CD4-positive, alpha-beta T cell treated with Interleukin-4 for 1 hour (primary cell): ENCODE data around the gene CCR5.

Source experiments
- DNase-seq, 2 donors: peaks; one replicate each; pipeline ENCODE4 v3.0.0-alpha.2; 2020 to 2022

Gene CCR5

DNA sequence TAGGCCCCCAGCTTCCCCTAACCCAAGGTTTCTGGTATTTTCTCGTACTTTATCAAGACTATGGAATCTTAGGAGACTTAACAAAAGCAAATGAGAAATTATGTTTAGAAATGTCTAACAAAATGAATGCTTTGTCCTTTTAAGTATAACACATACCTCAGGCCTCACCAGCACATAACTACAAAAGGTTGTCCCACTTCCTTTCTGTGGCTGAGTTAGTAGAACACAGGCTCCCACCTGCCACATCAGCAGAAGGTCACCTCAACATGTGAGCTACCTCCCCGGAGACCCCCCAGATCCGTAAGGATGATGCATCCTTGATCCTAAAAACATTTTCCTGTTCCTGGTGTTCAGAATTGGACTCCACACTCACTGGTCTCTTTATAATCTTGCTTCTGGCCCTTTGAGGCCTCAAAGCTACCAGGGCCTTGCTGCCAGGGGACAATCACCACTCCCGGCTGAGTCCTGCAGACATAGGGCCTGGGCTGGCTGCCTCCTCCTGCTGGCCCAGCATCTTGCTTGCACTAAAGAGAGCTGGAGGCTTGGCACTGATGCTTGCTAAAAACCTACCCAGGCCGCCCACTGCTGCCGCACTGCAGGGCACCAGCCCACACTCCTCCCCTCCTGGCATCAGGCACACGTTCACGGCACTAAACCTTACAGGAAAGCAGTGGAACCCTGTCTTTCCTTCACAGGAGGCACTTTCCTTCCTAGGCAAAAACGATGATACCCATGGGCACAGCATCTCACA is 39.2 kb downstream of the CCR5 start:
- DNase-seq: no peak

DNA sequence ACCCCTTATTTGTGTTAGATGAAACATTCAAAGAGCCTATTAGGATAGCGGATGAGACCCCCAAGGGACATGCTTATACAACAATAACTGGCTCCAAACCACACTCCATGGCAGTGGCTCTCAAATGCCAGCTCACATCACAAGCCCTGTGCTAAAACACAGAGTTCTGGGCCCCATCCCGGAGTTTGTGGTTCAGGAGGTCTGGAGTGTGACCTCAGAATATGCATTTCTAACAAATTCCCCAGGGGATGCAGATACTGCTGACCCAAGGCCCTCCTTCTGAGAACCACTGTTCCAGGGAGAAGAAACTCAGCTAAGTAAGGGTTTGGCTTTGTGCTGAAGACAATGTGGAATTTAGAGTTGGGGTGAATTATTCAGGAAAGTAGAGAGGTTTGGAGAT is 39.9 kb downstream of the CCR5 start:
- DNase-seq: no peak

DNA sequence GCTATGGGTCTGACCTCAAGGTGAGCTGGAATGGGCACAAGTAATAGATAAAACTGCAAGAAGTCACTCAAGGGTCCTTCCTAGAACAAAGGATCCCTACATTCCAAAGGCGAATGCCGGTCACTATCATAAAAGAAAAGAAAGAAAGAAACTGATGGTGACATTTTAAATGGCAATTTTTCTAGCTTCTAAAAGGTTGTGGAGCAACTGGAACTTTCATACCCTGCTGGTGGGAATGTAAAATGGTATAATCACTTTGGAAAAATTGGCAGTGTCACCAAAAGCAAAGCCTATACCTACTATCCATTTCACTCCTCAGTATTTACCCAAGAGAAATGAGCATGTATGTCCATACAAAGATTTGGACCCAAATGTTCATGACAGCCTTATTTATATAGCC is 40.5 kb downstream of the CCR5 start:
- DNase-seq: no peak

DNA sequence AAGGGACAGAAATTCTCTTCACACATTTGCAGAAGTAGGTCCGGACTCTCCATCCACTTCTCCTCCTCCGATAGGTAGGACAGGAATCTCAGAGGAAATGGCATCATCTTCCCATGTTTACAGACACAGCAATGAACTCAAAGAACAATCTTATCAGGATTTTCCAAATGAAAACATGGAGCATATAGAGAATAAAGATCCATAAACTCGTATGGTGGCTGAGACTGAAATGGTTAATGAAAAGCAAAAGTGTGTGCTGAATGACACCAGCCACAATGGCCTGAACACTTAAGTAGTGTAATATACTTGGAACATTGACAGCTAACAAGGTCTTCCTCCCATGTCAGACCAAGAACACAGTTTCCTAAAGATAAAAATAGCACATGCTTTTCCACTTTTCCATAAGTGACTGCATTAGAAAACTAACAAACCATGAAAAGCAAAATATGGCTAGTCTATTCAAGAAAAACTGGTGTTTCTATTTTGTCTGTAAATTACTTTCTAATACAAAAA is 42.1 kb downstream of the CCR5 start:
- no peak for DNase-seq

DNA sequence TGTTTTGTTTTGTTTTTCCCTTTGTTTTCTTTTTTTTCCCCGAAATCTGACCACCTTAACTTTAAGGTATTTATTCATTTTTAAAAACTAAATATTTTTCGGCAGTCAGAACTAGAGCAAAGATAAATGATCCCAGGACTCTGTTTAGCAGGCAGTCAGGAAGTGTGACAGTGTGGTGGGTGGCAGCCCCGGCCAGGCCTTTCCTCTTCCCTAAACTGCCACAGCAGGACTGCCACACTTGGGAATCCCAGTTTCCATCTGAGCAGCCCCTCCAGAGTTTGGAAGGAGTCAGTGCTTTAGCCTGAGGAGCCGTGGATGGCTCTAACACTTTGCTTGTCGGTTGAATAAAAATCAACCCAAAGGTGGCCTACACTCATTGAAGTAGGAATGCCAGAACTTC is 43.2 kb downstream of the CCR5 start:
- no peak for DNase-seq

DNA sequence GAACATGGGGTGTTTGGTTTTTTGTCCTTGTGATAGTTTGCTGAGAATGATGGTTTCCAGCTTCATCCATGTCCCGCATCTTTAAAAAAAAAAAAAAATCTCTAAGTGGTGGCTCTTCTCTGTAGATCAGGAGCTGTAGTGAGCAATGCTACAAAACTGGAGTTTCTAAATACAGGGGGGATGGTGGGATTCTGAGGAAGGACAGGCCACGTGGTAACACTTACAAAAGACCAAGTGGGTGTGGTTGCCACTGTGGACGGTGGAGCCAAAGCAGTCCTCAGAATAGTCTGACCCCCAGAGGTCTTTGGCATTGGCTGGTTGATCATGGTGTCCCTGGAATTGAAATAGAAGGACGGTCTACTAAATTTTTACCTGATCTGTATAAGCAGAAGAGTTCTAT is 44.0 kb downstream of the CCR5 start:
- DNase-seq: no peak

DNA sequence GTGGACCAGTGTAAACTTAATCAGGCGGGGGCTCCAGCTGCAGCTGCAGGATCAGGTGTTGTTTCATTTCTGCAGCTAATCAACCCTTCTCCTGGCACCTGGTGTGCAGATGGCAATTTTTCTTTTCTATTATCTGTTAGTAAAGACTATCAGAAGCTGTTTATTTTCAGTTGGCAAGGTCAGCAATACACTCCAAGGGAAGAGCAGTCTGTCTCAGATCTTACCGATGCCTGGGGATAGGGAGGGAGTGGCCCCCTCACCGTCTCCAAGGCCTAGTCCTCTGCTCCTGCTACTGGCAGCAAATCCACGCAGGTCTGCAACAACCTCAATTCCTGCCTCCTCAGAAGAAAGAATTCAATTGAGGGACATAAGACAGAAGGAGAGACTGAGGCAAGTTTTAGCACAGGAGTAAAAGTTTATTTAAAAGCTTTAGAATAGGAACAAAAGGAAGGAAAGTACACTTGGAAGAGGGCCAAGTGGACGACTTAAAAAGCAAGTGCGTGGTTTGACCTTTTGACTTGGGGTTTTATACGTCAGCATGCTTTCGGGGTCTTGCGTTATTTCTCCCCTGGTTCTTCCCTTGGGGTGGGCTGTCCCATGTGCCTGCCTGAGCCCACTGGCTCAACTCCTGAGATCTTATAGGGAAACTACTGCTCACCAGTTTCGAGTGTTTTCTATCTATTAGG is 45.5 kb downstream of the CCR5 start:
- DNase-seq: no peak

DNA sequence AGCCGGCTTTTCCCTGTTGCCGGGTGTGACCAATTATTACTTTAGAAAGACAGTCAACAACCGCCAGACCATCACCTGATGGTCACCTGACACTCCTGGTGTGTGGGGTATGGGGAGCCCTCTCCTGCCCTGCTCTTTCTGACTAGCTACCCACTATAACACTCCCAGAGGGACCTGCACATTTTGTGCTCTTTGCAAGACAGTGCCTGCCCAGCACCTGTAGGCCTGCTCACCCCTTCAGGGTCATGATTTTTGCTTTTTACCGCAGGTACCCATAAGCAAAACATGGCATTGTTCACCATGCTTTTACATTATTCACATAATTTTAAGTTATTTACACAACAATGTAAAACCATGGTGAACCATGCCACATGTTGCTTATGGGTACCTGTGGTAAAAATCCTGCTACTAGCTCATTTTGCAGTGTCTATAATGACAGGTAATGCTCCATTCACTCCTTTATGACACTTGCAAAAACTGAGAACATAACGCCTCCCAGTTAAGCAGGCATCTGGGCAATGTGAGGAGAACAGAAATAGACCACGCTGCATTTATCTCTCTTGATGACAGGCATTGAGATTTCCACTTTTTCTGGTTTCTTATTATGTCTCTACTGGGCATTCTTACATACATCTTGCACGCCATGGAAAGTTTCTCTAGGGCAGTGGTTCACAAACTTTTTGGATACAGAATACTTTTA is 46.2 kb downstream of the CCR5 start:
- no peak for DNase-seq

DNA sequence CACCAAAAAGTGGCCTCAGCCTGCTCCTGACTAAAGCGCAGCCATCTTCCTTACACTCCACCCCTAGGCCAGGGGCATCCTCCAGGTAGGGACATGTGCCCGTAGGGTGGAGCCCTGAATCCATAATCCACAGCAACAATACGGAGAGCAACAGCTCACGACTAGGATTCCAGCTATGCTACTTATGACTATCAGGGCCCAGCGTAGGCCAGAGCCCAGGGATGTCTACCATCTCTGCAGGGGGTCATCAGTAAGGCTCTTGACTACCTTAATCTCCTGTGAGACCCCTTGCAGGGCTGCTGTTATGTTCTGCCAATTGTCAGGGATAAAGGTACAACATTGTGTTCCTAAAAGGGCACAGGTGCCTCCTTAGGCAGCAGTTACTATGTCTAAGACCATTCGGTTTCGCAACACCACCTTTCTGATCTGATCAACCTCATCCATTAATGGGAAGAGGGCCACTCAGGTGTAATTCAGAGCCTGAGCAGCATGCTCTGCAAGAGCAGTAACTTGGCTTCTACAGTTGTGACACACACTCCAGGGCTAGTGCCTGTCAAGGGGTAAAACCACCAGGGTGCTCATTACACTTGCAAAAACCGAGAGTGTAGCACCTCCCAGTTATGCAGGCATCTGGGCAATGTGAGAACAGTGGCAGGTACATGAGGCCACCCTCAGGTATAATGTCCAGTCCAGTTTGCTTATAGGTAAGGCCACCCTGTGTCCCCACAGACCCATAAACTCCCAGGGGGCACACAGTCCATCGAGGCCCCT is 47.3 kb downstream of the CCR5 start:
- no peak for DNase-seq

DNA sequence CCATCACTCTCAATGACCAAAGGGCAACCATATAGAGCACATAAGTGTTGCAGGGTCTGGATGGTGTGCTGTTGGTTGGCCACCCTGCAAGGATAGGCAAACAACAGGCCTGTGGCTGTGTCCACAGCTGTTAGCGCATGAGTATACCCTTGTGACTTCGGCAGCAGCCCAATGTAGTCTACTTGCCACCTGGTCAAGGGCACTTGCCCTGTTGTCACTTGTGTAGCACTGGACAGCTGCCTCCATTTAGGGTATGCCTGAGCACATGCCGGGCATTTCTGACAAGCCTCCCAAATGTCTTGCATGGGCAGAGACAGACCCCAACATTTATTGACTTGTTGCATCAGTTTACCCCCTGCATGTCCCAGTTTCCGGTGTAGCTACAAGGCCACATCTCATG is 49.1 kb downstream of the CCR5 start:
- DNase-seq: no peak

DNA sequence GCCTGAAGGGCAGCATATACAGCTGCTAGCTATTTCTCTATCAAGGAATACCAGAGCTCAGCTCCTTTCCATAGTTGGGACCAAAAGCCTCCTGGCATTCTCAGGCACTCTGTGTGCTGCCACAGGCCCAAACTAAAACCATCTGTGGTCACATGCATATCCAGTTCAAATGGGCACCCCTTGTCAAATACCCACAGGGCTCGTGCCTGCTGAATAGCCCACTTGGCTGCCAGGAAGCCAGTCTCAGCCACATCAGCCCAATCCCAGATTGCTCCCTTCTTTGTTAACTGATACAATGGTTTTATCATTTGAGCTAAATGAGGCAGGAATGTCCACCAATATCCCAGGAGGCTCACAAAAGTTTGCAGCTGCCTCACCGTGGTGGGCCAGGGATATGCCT is 50.2 kb downstream of the CCR5 start:
- no peak for DNase-seq

DNA sequence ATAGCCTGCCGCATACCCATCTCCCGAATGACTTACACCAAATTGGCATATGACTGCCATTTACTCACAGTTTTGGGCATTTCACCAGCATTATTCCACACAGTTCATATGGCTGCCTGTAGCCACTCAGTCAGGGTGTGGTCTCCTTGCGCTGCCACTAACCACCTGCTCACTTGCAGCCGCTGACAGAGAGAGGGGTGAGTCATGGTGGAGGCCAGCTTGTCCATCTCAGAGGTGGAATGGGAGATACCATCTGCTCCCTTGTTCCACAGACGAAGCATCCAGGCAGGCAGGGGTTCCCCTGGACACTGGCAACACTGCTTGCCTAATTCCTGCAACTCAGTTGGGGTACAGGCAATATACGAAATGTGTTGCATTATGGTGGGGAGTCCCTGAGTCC is 51.9 kb downstream of the CCR5 start:
- DNase-seq: no peak

DNA sequence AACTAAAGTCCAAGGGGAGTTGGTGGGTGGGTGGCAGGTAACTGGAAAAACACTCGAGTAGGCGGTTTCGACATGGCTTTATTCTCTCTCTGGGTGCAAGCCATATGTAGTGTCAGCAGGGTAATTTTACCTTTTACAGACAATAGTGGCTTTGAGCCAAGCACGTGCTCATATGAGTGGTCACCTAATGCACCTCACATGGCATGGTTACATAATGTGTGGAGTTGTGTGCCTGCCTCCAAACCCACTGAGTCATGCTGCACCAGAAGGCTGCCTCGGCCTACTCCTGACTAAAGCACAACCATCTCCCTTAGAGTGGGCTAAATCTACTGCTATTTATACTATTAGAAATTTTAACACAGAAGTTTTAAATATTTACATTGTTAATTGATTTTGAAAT is 52.8 kb downstream of the CCR5 start:
- DNase-seq: no peak
